Naive thymus-derived CD4-positive, alpha-beta T cell (primary cell): ENCODE data around the gene ENTR1. TPM values are rescaled to one million over a fixed set of nuclear protein-coding genes. Genes with fewer than 3 reads are reported as not detected.

Experiments
- ATAC-seq: fragments of 150-1000 bp; cut with Tn5 transposase; 2 replicates; pipeline ENCODE4 v1.10.0; 2021; ENCODE audit warnings: mild to moderate bottlenecking, moderate library complexity
- CTCF ChIA-PET: fragments of 350-600 bp; sonication (Branson Sonifier 250); formaldehyde crosslinking; loops from one replicate; lab custom pipeline; 2021; ENCODE audit warnings: antibody characterized with exemption; lab: Charles Lee
- POLR2A ChIA-PET: fragments of 350-600 bp; sonication (Branson Sonifier 250); formaldehyde crosslinking; loops from one replicate; lab custom pipeline; 2021; ENCODE audit warnings: antibody characterized with exemption, inconsistent platforms; lab: Charles Lee
- DNase-seq, 9 donors: peaks; one replicate each; pipeline versions ENCODE4 v3.0.0 to v3.0.0-alpha.2; 2020 to 2022; ENCODE audit warnings: mixed read lengths in 1 of 9
- H3K27ac ChIP-seq: one replicate; pipeline ENCODE4 v1.7.0; 2013; ENCODE audit warnings: mild to moderate bottlenecking, low read depth, low read length, moderate library complexity
- H3K27me3 ChIP-seq, 2 donors: one replicate each; pipeline ENCODE4 v1.7.0; 2013; ENCODE audit warnings: low read length in 2 of 2, mild to moderate bottlenecking in 2 of 2, moderate library complexity in 2 of 2; ENCODE audit not compliant: control insufficient read depth in 2 of 2, insufficient read depth in 2 of 2
- H3K36me3 ChIP-seq, 3 experiments: 1 replicate in 2 of 3; 2 replicates in 1 of 3; pipeline ENCODE4 v1.7.0; 2013; ENCODE audit warnings: low read length in 3 of 3, mild to moderate bottlenecking in 3 of 3, moderate library complexity in 1 of 3; ENCODE audit not compliant: insufficient read depth in 3 of 3, control insufficient read depth in 2 of 3
- H3K4me1 ChIP-seq, 2 donors: one replicate each; pipeline ENCODE4 v1.7.0; 2013; ENCODE audit warnings: low read length in 2 of 2, mild to moderate bottlenecking in 2 of 2, moderate library complexity in 1 of 2; ENCODE audit not compliant: control insufficient read depth in 2 of 2, insufficient read depth in 2 of 2
- H3K4me3 ChIP-seq: 2 replicates; pipeline ENCODE4 v1.7.0; 2013; ENCODE audit warnings: mild to moderate bottlenecking, low read length
- H3K9me3 ChIP-seq, 3 experiments: 1 replicate in 2 of 3; 2 replicates in 1 of 3; pipeline ENCODE4 v1.7.0; 2013; ENCODE audit warnings: low read length in 3 of 3; ENCODE audit not compliant: control insufficient read depth in 2 of 3
- H3K27ac Mint-ChIP-seq, 9 donors: one replicate each; pipeline ENCODE4 v1.8.0; 2020 to 2022; ENCODE audit warnings: mixed read lengths in 9 of 9, mild to moderate bottlenecking in 8 of 9, moderate library complexity in 5 of 9, inconsistent platforms in 2 of 9
- H3K27me3 Mint-ChIP-seq, 5 donors: one replicate each; pipeline ENCODE4 v1.8.0; 2021 to 2022; ENCODE audit warnings: mixed read lengths in 5 of 5, mild to moderate bottlenecking in 1 of 5
- H3K36me3 Mint-ChIP-seq, 5 donors: one replicate each; pipeline ENCODE4 v1.8.0; 2020 to 2022; ENCODE audit warnings: mixed read lengths in 5 of 5, mild to moderate bottlenecking in 3 of 5, inconsistent platforms in 1 of 5
- H3K4me1 Mint-ChIP-seq, 7 donors: one replicate each; pipeline ENCODE4 v1.8.0; 2020 to 2022; ENCODE audit warnings: mixed read lengths in 7 of 7, mild to moderate bottlenecking in 3 of 7, inconsistent platforms in 1 of 7
- H3K4me3 Mint-ChIP-seq, 10 donors: one replicate each; pipeline ENCODE4 v1.8.0; 2020 to 2022; ENCODE audit warnings: mild to moderate bottlenecking in 10 of 10, mixed read lengths in 10 of 10, moderate library complexity in 6 of 10, inconsistent platforms in 2 of 10
- H3K9me3 Mint-ChIP-seq, 11 donors: one replicate each; pipeline ENCODE4 v1.8.0; 2020 to 2022; ENCODE audit warnings: mixed read lengths in 11 of 11, mild to moderate bottlenecking in 4 of 11, inconsistent platforms in 1 of 11, moderate library complexity in 1 of 11
- intact Hi-C, 2 donors: fragments of 100-400 bp; cut with micrococcal nuclease; formaldehyde crosslinking; loops; one replicate each; pipeline ENCODE4 v1.15.1; 2023
- polyA plus RNA-seq, 2 donors: library from polyadenylated mRNA; unstranded; fragments of 300-500 nt; fragmentation: Illumina TruSeq; gene quantifications; one replicate each; pipeline ENCODE4 v1.2.3, GENCODE V29; 2021
- total RNA-seq, 6 experiments: library from RNA in 5 of 6; stranded (reverse) in 5 of 6; gene quantifications; 1 replicate in 5 of 6; 2 replicates in 1 of 6; pipeline ENCODE4 v1.2.3 and lab custom pipeline; 2021 to 2026

ENTR1 gene
- total and polyA plus RNA-seq, 7 experiments from 2014 or later, result 9.2 to 89.0 (median 65.9) TPM

- peak within 1 kb of the TSS; percentile 65 to 88 (median 84) for H3K4me3 Mint-ChIP-seq
- H3K4me3 ChIP-seq, result peak within 1 kb of the TSS; percentile 70
These were observed 47.1 kb downstream of the ENTR1 start, which contains the start of gene DNLZ for GRCh38 chr9:136363106-136363948. Gene DNLZ, minus strand, starts transcription at chr9:136363744. Its CDS starts 30 bp downstream, at chr9:136363714.

GRCh38 chr9:136362450-136362784, 48.0 kb downstream of the ENTR1 start:
- ATAC-seq (no peak), DNase-seq (no peak)
- no peaks in the 10 kb centered on the region for H3K9me3 ChIP-seq
- no peak overlapping the region for H3K4me3 ChIP-seq
- POLR2A ChIA-PET, result interaction anchor here (0.5 to 2.7 kb wide), 10 partner anchors 12 to 546 kb away, joined by 3 to 8 read pairs (median 4); partner anchors contain the start of genes CAMSAP1 and GPSM1
- peaks cover 0 to 6% (median 0%) of the 10 kb centered on the region in 7 donors for H3K4me1 Mint-ChIP-seq
- peaks cover 0 to 29% (median 0%) of the 10 kb centered on the region in 3 experiments for H3K36me3 ChIP-seq
- no peaks in the 10 kb centered on the region for H3K36me3 Mint-ChIP-seq
- no peaks in the 10 kb centered on the region for H3K27me3 ChIP-seq
- H3K27ac Mint-ChIP-seq, result peak overlapping the region in 6 of 9 donors; percentile 62 to 86 (median 67)
- H3K4me3 Mint-ChIP-seq, result peak overlapping the region in 9 of 10 donors; percentile 63 to 87 (median 84)
- CTCF ChIA-PET, result interaction anchor here (1.6 kb wide), 1 partner anchor 49 kb away, joined by 4 read pairs; no protein-coding TSS in a partner anchor
- H3K9me3 Mint-ChIP-seq, result no peaks in the 10 kb centered on the region
- H3K4me1 ChIP-seq, result peaks cover 0 to 5% of the 10 kb centered on the region in 2 donors
- H3K27me3 Mint-ChIP-seq, result no peaks in the 10 kb centered on the region
- intact Hi-C loops, result loop anchor here (2.0 kb wide), 3 partner anchors 254 to 428 kb away; partner anchors contain the start of gene TMEM141 (in 1 of the 2)
- H3K27ac ChIP-seq, result peak overlapping the region; percentile 75

More at GRCh38 chr9:136363106-136363948, 47.1 kb downstream of the ENTR1 start, which contains the start of gene DNLZ:
- H3K4me1 ChIP-seq, result peaks cover 0 to 5% of the 10 kb centered on the region in 2 donors
- H3K27me3 Mint-ChIP-seq, result no peaks in the 10 kb centered on the region
- intact Hi-C loops, result loop anchor here (1.0 to 2.0 kb wide), 18 partner anchors 21 to 456 kb away; partner anchors contain the start of genes CAMSAP1 (in 2 of the 2), SEC16A (in 2 of the 2), SNAPC4 (in 2 of the 2) and TMEM141 (in 2 of the 2)
- H3K27ac ChIP-seq, result peak within 1 kb of the TSS; percentile 75
- H3K9me3 Mint-ChIP-seq, result no peaks in the 10 kb centered on the region
- peak within 1 kb of the TSS; percentile 62 to 91 (median 75) for H3K27ac Mint-ChIP-seq
- H3K9me3 ChIP-seq, result no peaks in the 10 kb centered on the region
- H3K4me1 Mint-ChIP-seq, result peaks cover 0 to 6% (median 0%) of the 10 kb centered on the region in 7 donors
- H3K27me3 ChIP-seq, result no peaks in the 10 kb centered on the region
- ChIA-PET CTCF (interaction anchor here (0.5 to 1.6 kb wide), 2 partner anchors 50 to 656 kb away, joined by 4 to 8 read pairs; no protein-coding TSS in a partner anchor), POLR2A (interaction anchor here (0.5 to 2.7 kb wide), 14 partner anchors 11 to 1213 kb away, joined by 3 to 8 read pairs (median 4); partner anchors contain the start of genes CAMSAP1 and GPSM1)
- ATAC-seq, result peak; percentile 93
- peaks cover 0 to 29% (median 0%) of the 10 kb centered on the region in 3 experiments for H3K36me3 ChIP-seq
- peak; percentile 76 to 97 (median 90) for DNase-seq
- no peaks in the 10 kb centered on the region for H3K36me3 Mint-ChIP-seq

- H3K27ac ChIP-seq, result peak overlapping the region; percentile 75
- no peaks in the 10 kb centered on the region for H3K27me3 Mint-ChIP-seq
- H3K36me3 ChIP-seq, result peaks cover 0 to 29% (median 0%) of the 10 kb centered on the region in 3 experiments
- no peak overlapping the region for H3K4me3 ChIP-seq
- no peak for DNase-seq
- intact Hi-C loops, result loop anchor here (2.0 kb wide), 3 partner anchors 253 to 429 kb away; partner anchors contain the start of gene TMEM141 (in 1 of the 2)
- H3K4me1 Mint-ChIP-seq, result peaks cover 0 to 6% (median 0%) of the 10 kb centered on the region in 7 donors
- H3K4me3 Mint-ChIP-seq, result peak overlapping the region in 3 of 10 donors; percentile 19 to 79 (median 63)
- no peaks in the 10 kb centered on the region for H3K36me3 Mint-ChIP-seq
- peak overlapping the region in 1 of 9 donors; percentile 75 for H3K27ac Mint-ChIP-seq
- H3K9me3 Mint-ChIP-seq, result no peaks in the 10 kb centered on the region
- H3K9me3 ChIP-seq, result no peaks in the 10 kb centered on the region
- ChIA-PET CTCF (no interaction called here), POLR2A (interaction anchor here (0.8 to 2.7 kb wide), 2 partner anchors 34 to 547 kb away, joined by 3 to 7 read pairs; partner anchors contain the start of gene GPSM1)
- H3K4me1 ChIP-seq, result peaks cover 0 to 5% of the 10 kb centered on the region in 2 donors
- ATAC-seq, result no peak
- H3K27me3 ChIP-seq, result no peaks in the 10 kb centered on the region
These were observed 48.5 kb downstream of the ENTR1 start for GRCh38 chr9:136361754-136362449.

- Mint-ChIP-seq H3K4me3 (peak overlapping the region in 1 of 10 donors; percentile 16), H3K27me3 (no peaks in the 10 kb centered on the region), H3K36me3 (no peaks in the 10 kb centered on the region), H3K4me1 (peaks cover 0 to 6% (median 0%) of the 10 kb centered on the region in 7 donors), H3K27ac (no peak overlapping the region), H3K9me3 (no peaks in the 10 kb centered on the region)
- Histone ChIP-seq H3K9me3 (no peaks in the 10 kb centered on the region), H3K27me3 (no peaks in the 10 kb centered on the region), H3K27ac (no peak overlapping the region), H3K36me3 (peaks cover 0 to 29% (median 0%) of the 10 kb centered on the region in 3 experiments), H3K4me3 (no peak overlapping the region), H3K4me1 (peaks cover 0 to 5% of the 10 kb centered on the region in 2 donors)
- ChIA-PET POLR2A (interaction anchor here (2.7 kb wide), 1 partner anchor 33 kb away, joined by 7 read pairs; the partner anchor contains the start of gene GPSM1), CTCF (no interaction called here)
- intact Hi-C loops, result no loop called here
- DNase-seq, result no peak
- ATAC-seq, result no peak
These were observed 49.2 kb downstream of the ENTR1 start for GRCh38 chr9:136361047-136361753.

GRCh38 chr9:136359774-136360718, 50.4 kb downstream of the ENTR1 start:
- Histone ChIP-seq H3K9me3 (no peaks in the 10 kb centered on the region), H3K36me3 (peaks cover 0 to 29% (median 0%) of the 10 kb centered on the region in 3 experiments), H3K4me3 (no peak overlapping the region), H3K4me1 (peaks cover 0 to 5% of the 10 kb centered on the region in 2 donors), H3K27ac (no peak overlapping the region), H3K27me3 (no peaks in the 10 kb centered on the region)
- H3K9me3 Mint-ChIP-seq, result no peaks in the 10 kb centered on the region
- POLR2A ChIA-PET, result no interaction called here
- peak overlapping the region in 1 of 10 donors; percentile 29 for H3K4me3 Mint-ChIP-seq
- intact Hi-C loops, result no loop called here
- CTCF ChIA-PET, result no interaction called here
- H3K36me3 Mint-ChIP-seq, result no peaks in the 10 kb centered on the region
- H3K4me1 Mint-ChIP-seq, result peaks cover 0 to 6% (median 0%) of the 10 kb centered on the region in 7 donors
- H3K27ac Mint-ChIP-seq, result no peak overlapping the region
- ATAC-seq, result no peak
- no peaks in the 10 kb centered on the region for H3K27me3 Mint-ChIP-seq
- no peak for DNase-seq
